H1 (cell line): ENCODE results near the gene STX7. TPM values are rescaled to one million over a fixed set of nuclear protein-coding genes. Genes with fewer than 3 reads are reported as not detected.

Source experiments
- CTCF ChIA-PET: fragments of 300-600 bp; sonication (Branson Sonifier 250); formaldehyde crosslinking; loops from one replicate; lab custom pipeline; 2021; ENCODE audit not compliant: partially characterized antibody; lab: Charles Lee
- POLR2A ChIA-PET: fragments of 300-600 bp; sonication (Branson Sonifier 250); formaldehyde crosslinking; loops from one replicate; lab custom pipeline; 2021; ENCODE audit warnings: inconsistent platforms; ENCODE audit not compliant: partially characterized antibody; lab: Charles Lee
- DNase-seq, 2 experiments: peaks; one replicate each; pipeline versions ENCODE4 v3.0.0 to v3.0.0-alpha.2; 2010 to 2022; ENCODE audit warnings: low spot score in 2 of 2, low read depth in 1 of 2, mixed read lengths in 1 of 2
- FAIRE-seq: peaks from 2 replicates; lab custom pipeline; 2011; peaks lifted over from hg19 to GRCh38; lab: Jason Lieb, UNC
- H2AFZ ChIP-seq: 2 replicates; pipeline ENCODE4 v1.8.1; 2012; ENCODE audit warnings: low read length, inconsistent platforms
- H2AK5ac ChIP-seq: 2 replicates; pipeline ENCODE4 v1.6.1; 2013; ENCODE audit warnings: low read depth, low read length
- H2BK120ac ChIP-seq: replicated peaks from 2 replicates; pipeline ENCODE3; 2013; ENCODE audit warnings: low read depth, low read length, inconsistent platforms
- H2BK12ac ChIP-seq: 2 replicates; pipeline ENCODE4 v1.6.1; 2013; ENCODE audit warnings: low read depth, low read length
- H2BK15ac ChIP-seq: 2 replicates; pipeline ENCODE4 v1.6.1; 2013; ENCODE audit warnings: low read length
- H2BK20ac ChIP-seq: 2 replicates; pipeline ENCODE4 v1.6.1; 2013; ENCODE audit warnings: low read length
- H2BK5ac ChIP-seq: 2 replicates; pipeline ENCODE4 v1.6.1; 2013; ENCODE audit warnings: low read depth, low read length
- H3K14ac ChIP-seq: 2 replicates; pipeline ENCODE4 v1.6.1; 2013; ENCODE audit warnings: inconsistent platforms; ENCODE audit not compliant: insufficient read length
- H3K18ac ChIP-seq: 2 replicates; pipeline ENCODE4 v1.6.1; 2013; ENCODE audit warnings: low read length; ENCODE audit errors: extremely low read depth
- H3K23ac ChIP-seq: 2 replicates; pipeline ENCODE4 v1.6.1; 2013; ENCODE audit warnings: inconsistent platforms; ENCODE audit not compliant: insufficient read length
- H3K23me2 ChIP-seq: 2 replicates; pipeline ENCODE4 v1.6.1; 2013; ENCODE audit warnings: low read depth, low read length
- H3K27ac ChIP-seq: 2 replicates; pipeline ENCODE4 v1.6.1; 2011; ENCODE audit warnings: low read depth, low read length, inconsistent platforms
- H3K27me3 ChIP-seq, 4 experiments: replicated peaks in 1 of 4; 1 replicate in 1 of 4; 2 replicates in 3 of 4; pipeline versions ENCODE4 v1.6.1 to v1.8.1; 2011 to 2013; ENCODE audit warnings: low read length in 3 of 4, mild to moderate bottlenecking in 3 of 4, inconsistent platforms in 2 of 4, mixed read lengths in 2 of 4, moderate library complexity in 1 of 4; ENCODE audit not compliant: control insufficient read depth in 3 of 4, insufficient read depth in 3 of 4; ENCODE audit errors: extremely low read depth in 1 of 4
- H3K36me3 ChIP-seq, 4 experiments: 2 replicates each; pipeline versions ENCODE4 v1.6.1 to v1.8.1; 2011 to 2013; ENCODE audit warnings: mild to moderate bottlenecking in 4 of 4, low read length in 3 of 4, moderate library complexity in 2 of 4, control low read depth in 1 of 4, inconsistent platforms in 1 of 4; ENCODE audit not compliant: insufficient read depth in 4 of 4, control insufficient read depth in 2 of 4
- H3K4ac ChIP-seq: replicated peaks from 2 replicates; pipeline ENCODE3; 2013; ENCODE audit warnings: low read length, low read depth, mixed read lengths, inconsistent platforms; ENCODE audit not compliant: insufficient read length
- H3K4me1 ChIP-seq, 4 experiments: replicated peaks in 1 of 4; 1 replicate in 1 of 4; 2 replicates in 3 of 4; pipeline versions ENCODE4 v1.6.1 to v1.8.1; 2011 to 2013; ENCODE audit warnings: low read length in 3 of 4, inconsistent platforms in 2 of 4, mixed read lengths in 1 of 4; ENCODE audit not compliant: insufficient read depth in 4 of 4, control insufficient read depth in 3 of 4
- H3K4me2 ChIP-seq, 2 experiments: 2 replicates each; pipeline versions ENCODE4 v1.6.1 to v1.8.1; 2011 to 2013; ENCODE audit warnings: low read depth in 2 of 2, low read length in 2 of 2, control low read depth in 1 of 2, inconsistent platforms in 1 of 2, mild to moderate bottlenecking in 1 of 2; ENCODE audit not compliant: insufficient read depth in 1 of 2
- H3K4me3 ChIP-seq, 4 experiments: fragments of 200-600, 300-600 bp in 1 of 4; sonication (generic), shearing (Covaris generic), sonication (Bioruptor Twin) in 1 of 4; 2 replicates each; pipeline versions ENCODE4 v1.5.1 to v1.8.1; 2011 to 2016; ENCODE audit warnings: low read length in 4 of 4, low read depth in 3 of 4, control low read depth in 2 of 4, inconsistent platforms in 2 of 4, mild to moderate bottlenecking in 2 of 4, mixed read lengths in 1 of 4, moderate library complexity in 1 of 4; ENCODE audit not compliant: insufficient read depth in 2 of 4; ENCODE audit errors: extremely low read depth in 1 of 4
- H3K56ac ChIP-seq: replicated peaks from 2 replicates; pipeline ENCODE3; 2013; ENCODE audit warnings: low read depth, mild to moderate bottlenecking, mixed read lengths, low read length, inconsistent platforms; ENCODE audit not compliant: insufficient read length
- H3K79me1 ChIP-seq: 2 replicates; pipeline ENCODE4 v1.6.1; 2013; ENCODE audit warnings: low read depth, low read length, control low read depth
- H3K79me2 ChIP-seq, 2 experiments: 2 replicates each; pipeline versions ENCODE4 v1.6.1 to v1.8.1; 2012 to 2013; ENCODE audit warnings: low read length in 2 of 2, mild to moderate bottlenecking in 2 of 2, inconsistent platforms in 1 of 2; ENCODE audit not compliant: insufficient read depth in 2 of 2, control insufficient read depth in 1 of 2
- H3K9ac ChIP-seq, 4 experiments: replicated peaks in 1 of 4; 1 replicate in 1 of 4; 2 replicates in 3 of 4; pipeline versions ENCODE4 v1.6.1 to v1.8.1; 2011 to 2013; ENCODE audit warnings: low read depth in 3 of 4, low read length in 3 of 4, control low read depth in 2 of 4, mild to moderate bottlenecking in 2 of 4, moderate library complexity in 2 of 4, inconsistent platforms in 1 of 4; ENCODE audit errors: extremely low read depth in 1 of 4
- H3K9me3 ChIP-seq, 2 experiments: 2 replicates each; pipeline versions ENCODE4 v1.6.1 to v1.8.1; 2012 to 2013; ENCODE audit warnings: mild to moderate bottlenecking in 2 of 2, moderate library complexity in 2 of 2, control low read depth in 1 of 2, inconsistent platforms in 1 of 2, low read depth in 1 of 2, low read length in 1 of 2, mixed read lengths in 1 of 2; ENCODE audit not compliant: insufficient read depth in 2 of 2
- H4K20me1 ChIP-seq, 2 experiments: replicated peaks in 1 of 2; 2 replicates each; pipeline versions ENCODE3 to v1.8.1; 2011 to 2013; ENCODE audit warnings: inconsistent platforms in 2 of 2, low read length in 2 of 2, mild to moderate bottlenecking in 1 of 2; ENCODE audit not compliant: insufficient read depth in 2 of 2, control insufficient read depth in 1 of 2
- H4K5ac ChIP-seq: 2 replicates; pipeline ENCODE4 v1.6.1; 2013; ENCODE audit warnings: low read length, low read depth, mixed read lengths, inconsistent platforms; ENCODE audit not compliant: insufficient read length
- H4K8ac ChIP-seq: 2 replicates; pipeline ENCODE4 v1.8.0; 2013; ENCODE audit warnings: mild to moderate bottlenecking, moderate library complexity, low read length, inconsistent platforms; ENCODE audit not compliant: insufficient read depth; ENCODE audit errors: extremely low read depth
- H4K91ac ChIP-seq: replicated peaks from 2 replicates; pipeline ENCODE3; 2013; ENCODE audit warnings: low read length, mixed read lengths, inconsistent platforms; ENCODE audit not compliant: insufficient read length
- ASH2L ChIP-seq: fragments of 200-600, 300-600 bp; sonication (generic); IDR thresholded peaks from one replicate; pipeline ENCODE4 v1.7.1; 2017; ENCODE audit warnings: low read length
- CTCF ChIP-seq, 3 experiments: IDR thresholded peaks; 1 replicate in 2 of 3; 2 replicates in 1 of 3; pipeline versions ENCODE4 v1.5.1 to v1.6.1; 2011; ENCODE audit warnings: low read length in 3 of 3, mild to moderate bottlenecking in 3 of 3, inconsistent platforms in 2 of 3, low read depth in 1 of 3, moderate library complexity in 1 of 3; ENCODE audit not compliant: insufficient read depth in 1 of 3; ENCODE audit errors: control extremely low read depth in 1 of 3
- EGR1 ChIP-seq: IDR thresholded peaks from 2 replicates; pipeline ENCODE4 v1.6.1; 2011; ENCODE audit warnings: low read depth, low read length, borderline replicate concordance
- EZH2 ChIP-seq: fragments of 200-600 bp; sonication (generic); IDR thresholded peaks from 2 replicates; pipeline ENCODE4 v1.7.1; 2012; ENCODE audit warnings: low read depth, mild to moderate bottlenecking, moderate library complexity, low read length, inconsistent platforms; ENCODE audit not compliant: severe bottlenecking
- HDAC2 ChIP-seq, 2 experiments: fragments of 300-600 bp in 1 of 2; sonication (generic) in 1 of 2; IDR thresholded peaks; 2 replicates each; pipeline ENCODE4 v1.6.1; 2011 to 2012; ENCODE audit warnings: low read depth in 2 of 2, low read length in 2 of 2, mild to moderate bottlenecking in 2 of 2, moderate library complexity in 2 of 2, borderline replicate concordance in 1 of 2, inconsistent platforms in 1 of 2
- JUND ChIP-seq: IDR thresholded peaks from 2 replicates; pipeline ENCODE4 v1.6.1; 2011; ENCODE audit warnings: mild to moderate bottlenecking, improper control_type of control experiment, low read length
- KDM1A ChIP-seq: fragments of 200-600, 300-600 bp; sonication (generic); IDR thresholded peaks from 2 replicates; pipeline ENCODE4 v1.7.1; 2016; ENCODE audit warnings: mild to moderate bottlenecking, low read length, borderline replicate concordance
- RBBP5 ChIP-seq: IDR thresholded peaks from 2 replicates; pipeline ENCODE4 v1.7.1; 2012; ENCODE audit warnings: low read depth, mild to moderate bottlenecking, inconsistent platforms, low read length, moderate library complexity, borderline replicate concordance
- WGBS, 2 experiments: shearing (Covaris generic) in 1 of 2; methylation state at CpG; one replicate each; pipeline versions ENCODE4 v1.1.6 to v1.1.7; 2013 to 2015; ENCODE audit warnings: low lambda C conversion rate in 2 of 2, mixed read lengths in 2 of 2, inconsistent platforms in 1 of 2, low coverage in 1 of 2, missing lambda C conversion rate in 1 of 2; ENCODE audit not compliant: insufficient replicate concordance in 2 of 2, insufficient coverage in 1 of 2, insufficient read length in 1 of 2; ENCODE audit errors: extremely low coverage in 1 of 2, missing lambda C conversion rate in 1 of 2; 5-methylcytosine and 5-hydroxymethylcytosine counted together
- polyA plus RNA-seq, 7 experiments: library from polyadenylated mRNA; depleted of rRNA in 3 of 7; stranded (reverse) in 5 of 7; unstranded in 2 of 7; fragments of >200 nt in 5 of 7; fragments of 200-250 nt in 2 of 7; gene quantifications; 1 replicate in 5 of 7; 2 replicates in 1 of 7; 4 replicates in 1 of 7; pipeline versions ENCODE4 v1.2.1 to v1.2.3, GENCODE V29; 2011 to 2013; ENCODE audit warnings: missing spikeins in 2 of 7, mixed read lengths in 2 of 7
- total RNA-seq: library from RNA; stranded (reverse); fragmentation: NEBNext Ultra II Directional; extraction: Animal tissue kit (Norgen Biotek cat#: 25700); gene quantifications from 2 replicates; pipeline ENCODE4 v1.2.1, GENCODE V29; 2021

The STX7 gene
- total and polyA plus RNA-seq, 2 of the 8 experiments (the other 6 are each of a cell fraction or from before 2014, with no cell fraction given): 5.7 to 27.9 TPM

- H2BK120ac ChIP-seq: no peak overlapping the region
- 42% methylated on average over 4 of the region's 4 CpGs; no CpG with 5 or more reads in 1 of the 2 experiments for WGBS, 2 experiments
- no peak overlapping the region for H4K91ac ChIP-seq
- DNase-seq (no peak), FAIRE-seq (no peak)
- no peaks in the 10 kb centered on the region; the same call in 1 of the 2 replicates for H3K79me1 ChIP-seq
- H3K79me2 ChIP-seq: peaks cover 0 to 5% of the 10 kb centered on the region in 2 experiments; a peak in 1 of 4 replicates
- no peak overlapping the region for H3K4ac ChIP-seq
- H3K23me2 ChIP-seq: peaks cover 1% of the 10 kb centered on the region; the same call in 1 of the 2 replicates
- peaks cover 0 to 3% of the 10 kb centered on the region in 2 experiments for H4K20me1 ChIP-seq
- H3K36me3 ChIP-seq: peaks cover 0 to 7% (median 1%) of the 10 kb centered on the region in 4 experiments; a peak in 2 of 8 replicates
- H2BK15ac ChIP-seq: no peak overlapping the region
- H2BK20ac ChIP-seq: no peak overlapping the region
- no peaks in the 10 kb centered on the region for H3K4me1 ChIP-seq
- no peak overlapping the region for H3K27ac ChIP-seq
- H2AFZ ChIP-seq: no peak overlapping the region
- H3K27me3 ChIP-seq: no peaks in the 10 kb centered on the region
- 0 out of 4 replicates have a peak, but pooled peaks cover 0 to 3% of the 10 kb centered on the region in 2 experiments for H3K9me3 ChIP-seq
- no peak overlapping the region for H2AK5ac ChIP-seq
- CTCF ChIA-PET: interaction anchor here (0.8 to 4.6 kb wide), 5 partner anchors 11 to 217 kb away, joined by 3 to 23 read pairs (median 5); no protein-coding TSS in a partner anchor
- no peak overlapping the region for H2BK5ac ChIP-seq
- H3K14ac ChIP-seq: no peak overlapping the region
- H3K23ac ChIP-seq: no peak overlapping the region
- POLR2A ChIA-PET: no interaction called here
- H3K18ac ChIP-seq: no peak overlapping the region
- H3K56ac ChIP-seq: no peak overlapping the region
- H4K8ac ChIP-seq: no peak overlapping the region
- H3K4me2 ChIP-seq: no peak overlapping the region
- H2BK12ac ChIP-seq: no peak overlapping the region
- no peak overlapping the region for H4K5ac ChIP-seq
- no peak overlapping the region for H3K4me3 ChIP-seq
- H3K9ac ChIP-seq: no peak overlapping the region
- no peak for TF ChIP-seq RBBP5
- TF ChIP-seq EGR1: no peak
- TF ChIP-seq EZH2: no peak
- TF ChIP-seq CTCF (IDR thresholded peaks at IDR 0.05; ENCODE audit: control extremely low read depth in 1 of 3, insufficient read depth in 1 of 3, low read depth in 1 of 3, low read length in 3 of 3): no peak
- TF ChIP-seq ASH2L: no peak
- TF ChIP-seq KDM1A: no peak
- TF ChIP-seq JUND: no peak
- no peak for TF ChIP-seq HDAC2 (IDR thresholded peaks at IDR 0.05; ENCODE audit: borderline replicate concordance in 1 of 2, low read depth in 2 of 2, low read length in 2 of 2)
Measured at GRCh38 chr6:132496519-132497180, 16.3 kb downstream of the STX7 start.
